ENCODE data around the gene VWA5B2. TPM values are rescaled to one million over a fixed set of nuclear protein-coding genes. Genes with fewer than 3 reads are reported as not detected.

VWA5B2 gene
- total and polyA plus RNA-seq, 2 of the 13 experiments (the other 11 are each of a cell fraction or from before 2014, with no cell fraction given) = 0.03 to 0.04 TPM

DNA sequence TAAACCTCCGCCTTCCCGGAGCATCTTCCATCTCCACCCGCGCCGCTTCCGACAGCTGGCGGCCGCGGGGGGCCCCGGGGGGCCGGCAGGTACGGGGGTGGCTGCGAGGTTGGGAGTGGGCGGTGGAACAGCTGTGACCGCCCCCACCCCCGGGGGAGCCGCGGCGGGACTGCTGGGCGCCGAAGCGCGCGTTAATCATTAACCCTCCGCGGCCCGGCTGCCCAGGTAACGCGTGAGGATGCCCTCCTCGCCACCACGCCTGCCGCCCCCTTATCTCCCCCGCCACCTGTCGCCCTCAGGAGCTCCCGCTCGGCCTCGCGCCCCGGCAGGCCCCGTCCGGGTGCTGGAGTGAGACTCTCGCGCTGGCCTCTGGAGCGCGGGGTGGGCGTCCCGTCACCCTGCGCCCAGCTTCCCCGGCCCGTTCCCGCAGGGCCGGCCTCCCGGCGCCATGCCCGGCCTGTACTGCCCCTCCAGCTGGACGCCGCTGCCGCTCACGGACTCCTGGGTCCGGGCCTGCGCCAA lies 757 bp downstream of the VWA5B2 start (continued):
- TF ChIP-seq, protein P1, sequence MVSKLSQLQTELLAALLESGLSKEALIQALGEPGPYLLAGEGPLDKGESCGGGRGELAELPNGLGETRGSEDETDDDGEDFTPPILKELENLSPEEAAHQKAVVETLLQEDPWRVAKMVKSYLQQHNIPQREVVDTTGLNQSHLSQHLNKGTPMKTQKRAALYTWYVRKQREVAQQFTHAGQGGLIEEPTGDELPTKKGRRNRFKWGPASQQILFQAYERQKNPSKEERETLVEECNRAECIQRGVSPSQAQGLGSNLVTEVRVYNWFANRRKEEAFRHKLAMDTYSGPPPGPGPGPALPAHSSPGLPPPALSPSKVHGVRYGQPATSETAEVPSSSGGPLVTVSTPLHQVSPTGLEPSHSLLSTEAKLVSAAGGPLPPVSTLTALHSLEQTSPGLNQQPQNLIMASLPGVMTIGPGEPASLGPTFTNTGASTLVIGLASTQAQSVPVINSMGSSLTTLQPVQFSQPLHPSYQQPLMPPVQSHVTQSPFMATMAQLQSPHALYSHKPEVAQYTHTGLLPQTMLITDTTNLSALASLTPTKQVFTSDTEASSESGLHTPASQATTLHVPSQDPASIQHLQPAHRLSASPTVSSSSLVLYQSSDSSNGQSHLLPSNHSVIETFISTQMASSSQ (IDR thresholded peaks at IDR 0.05; ENCODE audit: low read depth) = peak; percentile 65
- TF ChIP-seq, protein P1 (CRISPR knock-in tag; IDR thresholded peaks at IDR 0.05; ENCODE audit: borderline replicate concordance) = peak; percentile 94
- TF ChIP-seq HDAC1 (CRISPR knock-in tag; IDR thresholded peaks at IDR 0.05) (0 out of 2 replicates have a peak, but pooled peaks have one; percentile 34), HOXA9 (CRISPR knock-in tag; IDR thresholded peaks at IDR 0.05; ENCODE audit: borderline replicate concordance) (no peak), NFATC3 (CRISPR knock-in tag; IDR thresholded peaks at IDR 0.05) (no peak), TBP (CRISPR knock-in tag; IDR thresholded peaks at IDR 0.05) (no peak)
- TF ChIP-seq, protein P2, sequence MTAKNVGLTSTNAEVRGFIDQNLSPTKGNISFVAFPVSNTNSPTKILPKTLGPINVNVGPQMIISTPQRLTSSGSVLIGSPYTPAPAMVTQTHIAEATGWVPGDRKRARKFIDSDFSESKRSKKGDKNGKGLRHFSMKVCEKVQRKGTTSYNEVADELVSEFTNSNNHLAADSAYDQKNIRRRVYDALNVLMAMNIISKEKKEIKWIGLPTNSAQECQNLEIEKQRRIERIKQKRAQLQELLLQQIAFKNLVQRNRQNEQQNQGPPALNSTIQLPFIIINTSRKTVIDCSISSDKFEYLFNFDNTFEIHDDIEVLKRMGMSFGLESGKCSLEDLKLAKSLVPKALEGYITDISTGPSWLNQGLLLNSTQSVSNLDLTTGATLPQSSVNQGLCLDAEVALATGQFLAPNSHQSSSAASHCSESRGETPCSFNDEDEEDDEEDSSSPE (CRISPR knock-in tag; IDR thresholded peaks at IDR 0.05) = peak; percentile 32
- TF ChIP-seq, protein P3, sequence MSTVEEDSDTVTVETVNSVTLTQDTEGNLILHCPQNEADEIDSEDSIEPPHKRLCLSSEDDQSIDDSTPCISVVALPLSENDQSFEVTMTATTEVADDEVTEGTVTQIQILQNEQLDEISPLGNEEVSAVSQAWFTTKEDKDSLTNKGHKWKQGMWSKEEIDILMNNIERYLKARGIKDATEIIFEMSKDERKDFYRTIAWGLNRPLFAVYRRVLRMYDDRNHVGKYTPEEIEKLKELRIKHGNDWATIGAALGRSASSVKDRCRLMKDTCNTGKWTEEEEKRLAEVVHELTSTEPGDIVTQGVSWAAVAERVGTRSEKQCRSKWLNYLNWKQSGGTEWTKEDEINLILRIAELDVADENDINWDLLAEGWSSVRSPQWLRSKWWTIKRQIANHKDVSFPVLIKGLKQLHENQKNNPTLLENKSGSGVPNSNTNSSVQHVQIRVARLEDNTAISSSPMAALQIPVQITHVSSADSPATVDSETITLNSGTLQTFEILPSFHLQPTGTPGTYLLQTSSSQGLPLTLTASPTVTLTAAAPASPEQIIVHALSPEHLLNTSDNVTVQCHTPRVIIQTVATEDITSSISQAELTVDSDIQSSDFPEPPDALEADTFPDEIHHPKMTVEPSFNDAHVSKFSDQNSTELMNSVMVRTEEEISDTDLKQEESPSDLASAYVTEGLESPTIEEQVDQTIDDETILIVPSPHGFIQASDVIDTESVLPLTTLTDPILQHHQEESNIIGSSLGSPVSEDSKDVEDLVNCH (CRISPR knock-in tag; IDR thresholded peaks at IDR 0.05) = no peak
- TF ChIP-seq, protein P4, sequence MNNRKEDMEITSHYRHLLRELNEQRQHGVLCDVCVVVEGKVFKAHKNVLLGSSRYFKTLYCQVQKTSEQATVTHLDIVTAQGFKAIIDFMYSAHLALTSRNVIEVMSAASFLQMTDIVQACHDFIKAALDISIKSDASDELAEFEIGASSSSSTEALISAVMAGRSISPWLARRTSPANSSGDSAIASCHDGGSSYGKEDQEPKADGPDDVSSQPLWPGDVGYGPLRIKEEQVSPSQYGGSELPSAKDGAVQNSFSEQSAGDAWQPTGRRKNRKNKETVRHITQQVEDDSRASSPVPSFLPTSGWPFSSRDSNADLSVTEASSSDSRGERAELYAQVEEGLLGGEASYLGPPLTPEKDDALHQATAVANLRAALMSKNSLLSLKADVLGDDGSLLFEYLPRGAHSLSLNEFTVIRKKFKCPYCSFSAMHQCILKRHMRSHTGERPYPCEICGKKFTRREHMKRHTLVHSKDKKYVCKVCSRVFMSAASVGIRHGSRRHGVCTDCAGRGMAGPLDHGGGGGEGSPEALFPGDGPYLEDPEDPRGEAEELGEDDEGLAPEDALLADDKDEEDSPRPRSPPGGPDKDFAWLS (CRISPR knock-in tag; IDR thresholded peaks at IDR 0.05; ENCODE audit: borderline replicate concordance) = no peak
- TF ChIP-seq, protein P5, sequence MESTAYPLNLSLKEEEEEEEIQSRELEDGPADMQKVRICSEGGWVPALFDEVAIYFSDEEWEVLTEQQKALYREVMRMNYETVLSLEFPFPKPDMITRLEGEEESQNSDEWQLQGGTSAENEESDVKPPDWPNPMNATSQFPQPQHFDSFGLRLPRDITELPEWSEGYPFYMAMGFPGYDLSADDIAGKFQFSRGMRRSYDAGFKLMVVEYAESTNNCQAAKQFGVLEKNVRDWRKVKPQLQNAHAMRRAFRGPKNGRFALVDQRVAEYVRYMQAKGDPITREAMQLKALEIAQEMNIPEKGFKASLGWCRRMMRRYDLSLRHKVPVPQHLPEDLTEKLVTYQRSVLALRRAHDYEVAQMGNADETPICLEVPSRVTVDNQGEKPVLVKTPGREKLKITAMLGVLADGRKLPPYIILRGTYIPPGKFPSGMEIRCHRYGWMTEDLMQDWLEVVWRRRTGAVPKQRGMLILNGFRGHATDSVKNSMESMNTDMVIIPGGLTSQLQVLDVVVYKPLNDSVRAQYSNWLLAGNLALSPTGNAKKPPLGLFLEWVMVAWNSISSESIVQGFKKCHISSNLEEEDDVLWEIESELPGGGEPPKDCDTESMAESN (CRISPR knock-in tag; conservative IDR thresholded peaks at IDR 0.05) = 0 out of 2 replicates have a peak, but pooled peaks have one; percentile 14
- TF ChIP-seq, protein P6, sequence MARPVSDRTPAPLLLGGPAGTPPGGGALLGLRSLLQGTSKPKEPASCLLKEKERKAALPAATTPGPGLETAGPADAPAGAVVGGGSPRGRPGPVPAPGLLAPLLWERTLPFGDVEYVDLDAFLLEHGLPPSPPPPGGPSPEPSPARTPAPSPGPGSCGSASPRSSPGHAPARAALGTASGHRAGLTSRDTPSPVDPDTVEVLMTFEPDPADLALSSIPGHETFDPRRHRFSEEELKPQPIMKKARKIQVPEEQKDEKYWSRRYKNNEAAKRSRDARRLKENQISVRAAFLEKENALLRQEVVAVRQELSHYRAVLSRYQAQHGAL (CRISPR knock-in tag; IDR thresholded peaks at IDR 0.05; ENCODE audit: not compliant biosample characterization) = no peak

All from HepG2 (cell line).